Esophagus squamous epithelium (tissue), 4 donors: ENCODE data around the gene HOXC5.
A peak's percentile ranks its signal among the peaks of the same experiment; 100 is the strongest.

ENCODE experiments used
- POLR2A ChIP-seq, 4 donors: fragments of 450-650 bp; IDR thresholded peaks; one replicate each; pipeline ENCODE4 v1.6.1; 2017; ENCODE audit warnings: antibody characterized with exemption in 4 of 4, mild to moderate bottlenecking in 4 of 4, moderate library complexity in 3 of 4
- TF ChIP-seq, protein P1 (sequence below), 6 experiments: fragments of 450-650 bp in 4 of 6; fragments of 200-600 bp in 2 of 6; sonication (generic) in 2 of 6; IDR thresholded peaks; one replicate each; pipeline ENCODE4 v1.5.1; 2016 to 2019; ENCODE audit warnings: antibody characterized with exemption in 6 of 6, mild to moderate bottlenecking in 4 of 6, moderate library complexity in 4 of 6

DNA sequence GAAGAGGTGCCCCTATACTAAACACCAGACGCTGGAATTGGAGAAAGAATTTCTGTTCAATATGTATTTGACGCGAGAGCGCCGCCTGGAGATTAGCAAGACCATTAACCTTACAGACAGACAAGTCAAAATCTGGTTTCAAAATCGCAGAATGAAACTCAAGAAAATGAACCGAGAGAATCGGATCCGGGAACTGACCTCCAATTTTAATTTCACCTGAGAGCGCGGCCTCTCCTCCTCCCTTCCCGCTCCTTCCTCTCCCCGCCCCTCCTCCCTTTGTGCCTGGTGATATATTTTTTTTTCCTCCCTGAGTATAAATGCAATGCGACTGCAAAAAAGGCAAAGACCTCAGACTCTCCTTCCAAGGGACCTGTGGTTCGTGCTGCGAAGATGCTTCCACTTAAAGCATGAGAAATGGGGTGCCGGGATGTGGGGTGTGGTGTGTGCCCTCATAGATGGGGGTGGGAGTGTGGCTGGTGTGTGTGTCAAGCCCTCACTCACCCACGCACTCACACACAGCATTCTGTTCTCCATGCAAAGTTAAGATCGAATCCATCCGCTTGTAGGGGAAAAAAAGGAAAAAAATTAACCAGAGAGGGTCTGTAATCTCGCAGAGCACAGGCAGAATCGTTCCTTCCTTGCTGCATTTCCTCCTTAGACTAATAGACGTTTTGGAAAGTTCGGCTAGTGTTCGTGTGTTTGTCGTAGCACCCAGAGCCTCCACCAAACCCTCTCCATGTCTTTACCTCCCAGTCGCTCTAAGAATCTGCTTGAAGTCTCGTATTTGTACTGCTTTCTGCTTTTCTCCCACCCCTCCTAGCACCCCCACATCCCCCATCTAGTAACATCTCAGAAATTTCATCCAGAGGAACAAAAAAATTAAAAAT is 43.4 kb upstream of the HOXC5 start:
- TF ChIP-seq, protein P1, sequence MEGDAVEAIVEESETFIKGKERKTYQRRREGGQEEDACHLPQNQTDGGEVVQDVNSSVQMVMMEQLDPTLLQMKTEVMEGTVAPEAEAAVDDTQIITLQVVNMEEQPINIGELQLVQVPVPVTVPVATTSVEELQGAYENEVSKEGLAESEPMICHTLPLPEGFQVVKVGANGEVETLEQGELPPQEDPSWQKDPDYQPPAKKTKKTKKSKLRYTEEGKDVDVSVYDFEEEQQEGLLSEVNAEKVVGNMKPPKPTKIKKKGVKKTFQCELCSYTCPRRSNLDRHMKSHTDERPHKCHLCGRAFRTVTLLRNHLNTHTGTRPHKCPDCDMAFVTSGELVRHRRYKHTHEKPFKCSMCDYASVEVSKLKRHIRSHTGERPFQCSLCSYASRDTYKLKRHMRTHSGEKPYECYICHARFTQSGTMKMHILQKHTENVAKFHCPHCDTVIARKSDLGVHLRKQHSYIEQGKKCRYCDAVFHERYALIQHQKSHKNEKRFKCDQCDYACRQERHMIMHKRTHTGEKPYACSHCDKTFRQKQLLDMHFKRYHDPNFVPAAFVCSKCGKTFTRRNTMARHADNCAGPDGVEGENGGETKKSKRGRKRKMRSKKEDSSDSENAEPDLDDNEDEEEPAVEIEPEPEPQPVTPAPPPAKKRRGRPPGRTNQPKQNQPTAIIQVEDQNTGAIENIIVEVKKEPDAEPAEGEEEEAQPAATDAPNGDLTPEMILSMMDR (IDR thresholded peaks at IDR 0.05) = peak in 4 of 6 experiments; percentile 16 to 45 (median 22)
- TF ChIP-seq POLR2A (IDR thresholded peaks at IDR 0.05) = no peak
